Right renal cortex interstitium (tissue), 3 donors: ENCODE measurements around the gene DLGAP3. TPM values are rescaled to one million over a fixed set of nuclear protein-coding genes. Genes with fewer than 3 reads are reported as not detected.

Source experiments
- DNase-seq, 3 donors: peaks; one replicate each; pipeline ENCODE4 v3.0.0-alpha.2; 2013; ENCODE audit warnings: low read depth in 3 of 3, low spot score in 2 of 3
- polyA plus RNA-seq, 3 donors: library from polyadenylated mRNA; unstranded; fragments of 120-200 nt; gene quantifications; one replicate each; pipeline ENCODE4 v1.2.1, GENCODE V29; 2013; ENCODE audit not compliant: insufficient read length in 3 of 3

DLGAP3 gene
- polyA plus RNA-seq, 3 donors, result 1.4 to 2.0 (median 1.6) TPM

DNA sequence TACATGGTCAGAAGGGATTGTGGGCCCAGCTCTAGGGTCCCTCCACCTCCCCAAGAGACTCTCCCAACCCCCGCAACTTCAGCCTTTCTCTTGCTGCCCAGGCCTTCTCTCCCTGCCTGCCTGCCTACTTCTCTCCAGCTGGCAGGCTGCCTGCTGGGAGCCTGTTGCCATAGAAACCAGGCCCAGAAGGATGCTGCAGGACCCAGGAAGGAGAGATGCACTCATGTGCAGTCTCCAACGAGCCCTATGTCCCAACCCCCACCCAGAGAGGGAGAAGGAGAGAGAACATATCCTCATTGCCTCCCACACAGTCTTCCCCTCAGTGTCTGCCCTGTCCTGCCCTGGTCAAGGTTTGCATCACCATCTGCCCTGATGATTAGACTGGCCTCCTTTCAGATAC, 59.1 kb downstream of the DLGAP3 start:
- DNase-seq, result no peak

DNA sequence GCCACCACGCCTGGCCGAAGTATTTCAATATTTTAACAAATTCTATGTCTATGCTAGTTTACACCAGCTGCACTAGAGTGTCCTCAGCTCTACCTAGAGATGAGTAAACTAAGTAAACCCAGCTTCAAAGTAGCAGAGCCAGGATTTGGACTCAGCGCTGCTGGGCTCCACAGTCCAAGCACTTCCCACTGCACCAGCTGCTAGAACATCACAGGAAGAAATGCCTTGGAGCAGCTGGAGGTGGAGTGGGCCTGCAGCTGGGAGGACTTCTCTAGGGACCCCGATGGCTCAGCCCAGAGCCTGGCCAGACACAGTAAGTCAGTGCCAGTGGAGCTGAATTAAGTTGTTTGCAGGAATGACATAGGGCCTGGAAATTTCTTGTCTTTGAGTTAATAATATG, 59.7 kb downstream of the DLGAP3 start:
- no peak for DNase-seq

DNA sequence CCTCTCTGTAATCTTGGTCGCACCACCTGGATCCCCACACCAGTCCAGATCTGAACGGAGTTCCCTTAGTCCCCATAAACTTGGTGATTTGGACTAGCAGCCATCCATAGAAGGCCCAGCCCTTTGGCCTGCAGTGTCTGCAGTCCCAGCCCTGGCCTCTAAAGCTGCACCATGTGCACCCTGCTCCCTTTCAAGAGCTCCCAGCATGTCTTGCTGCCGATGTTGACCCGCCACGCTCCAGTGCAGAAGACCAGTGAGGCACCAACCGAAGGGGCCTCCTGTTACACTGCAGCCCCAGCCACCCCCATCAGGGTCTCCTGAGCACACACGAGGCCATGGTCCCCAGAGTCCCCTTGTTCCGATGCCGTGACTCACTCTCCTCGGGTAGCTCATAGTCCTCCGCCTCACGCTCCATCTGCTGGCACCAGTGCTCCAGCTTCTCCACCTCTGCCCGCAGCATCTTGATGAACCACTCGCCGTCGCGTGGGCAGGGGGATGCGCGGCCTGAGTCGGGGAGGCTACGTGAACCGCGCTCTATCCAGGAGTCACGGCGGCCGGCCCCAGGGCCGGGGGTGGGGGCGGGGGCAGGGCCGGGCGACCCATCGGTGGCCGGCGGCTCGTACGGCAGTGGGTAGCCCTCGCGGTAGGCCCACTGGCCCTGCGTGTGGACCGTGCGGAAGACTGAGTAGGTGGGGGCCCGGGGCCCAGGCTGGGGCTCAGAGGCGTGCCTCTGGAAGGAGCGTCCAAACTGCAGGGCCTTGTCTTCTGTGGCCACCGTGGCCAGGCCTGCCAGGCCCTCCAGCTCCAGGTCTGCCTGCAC, 61.0 kb downstream of the DLGAP3 start:
- DNase-seq, result no peak

DNA sequence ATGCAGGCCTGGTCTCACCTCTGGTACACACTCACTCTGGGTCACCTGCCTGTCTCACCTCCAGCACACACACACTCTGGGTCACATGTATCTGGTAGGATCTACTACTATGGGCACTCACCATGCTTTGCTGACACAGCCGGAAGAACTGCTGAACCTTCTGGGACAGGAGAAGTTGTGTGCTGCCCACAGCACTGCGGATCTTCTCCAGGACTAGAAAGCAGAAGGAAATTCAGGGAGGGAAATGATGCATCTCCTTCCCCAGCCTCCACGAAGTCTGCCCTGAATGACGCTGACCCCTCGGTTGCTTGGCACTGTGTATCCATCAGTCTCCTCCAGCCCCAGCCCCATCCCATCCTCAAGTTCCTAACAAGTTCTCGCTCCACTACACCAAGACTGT, 62.0 kb downstream of the DLGAP3 start:
- DNase-seq, result no peak

DNA sequence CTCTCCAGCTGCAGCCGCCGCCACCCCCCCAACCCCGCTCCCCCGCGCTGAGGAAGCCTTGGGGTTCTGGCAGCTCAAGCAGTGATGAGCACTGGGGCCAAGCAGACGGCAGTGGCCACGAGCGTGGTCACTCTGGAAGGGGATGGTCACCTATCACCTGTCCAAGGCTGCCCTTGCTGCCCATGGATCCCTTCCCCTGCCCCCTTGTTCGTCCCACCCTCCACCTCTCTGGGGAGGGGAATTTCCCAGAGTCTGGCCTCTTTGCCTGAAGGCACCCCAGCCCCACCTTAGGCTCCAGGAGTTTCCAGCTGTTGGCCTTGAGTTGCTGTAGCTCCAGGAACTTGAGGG, 62.7 kb downstream of the DLGAP3 start:
- DNase-seq, result no peak

GRCh38 chr1:34865981-34866761, 63.3 kb downstream of the DLGAP3 start:
- no peak for DNase-seq

GRCh38 chr1:34865573-34865972, 63.9 kb downstream of the DLGAP3 start:
- no peak for DNase-seq

- no peak for DNase-seq
Measured at GRCh38 chr1:34864759-34865158, 64.7 kb downstream of the DLGAP3 start.

DNA sequence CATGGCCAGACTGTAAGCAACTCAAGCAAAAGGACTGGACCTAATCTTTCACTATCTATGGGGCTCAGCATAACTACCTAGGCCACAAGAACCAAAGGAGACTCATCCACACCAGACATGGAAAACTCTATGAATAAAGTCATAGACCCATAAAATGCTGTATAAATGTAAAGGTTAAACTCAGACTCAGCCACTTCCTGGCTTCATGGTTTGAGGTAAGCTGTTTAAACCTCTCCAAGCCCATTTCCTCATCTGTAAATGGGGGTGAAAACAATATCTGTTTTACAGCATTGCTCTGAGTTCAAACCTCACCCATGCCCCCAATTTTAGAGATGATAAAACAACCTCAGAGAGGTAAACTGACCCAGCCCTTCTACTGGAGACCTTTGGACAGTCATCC, 65.9 kb downstream of the DLGAP3 start:
- DNase-seq, result no peak

GRCh38 chr1:34859446-34860200, 69.8 kb downstream of the DLGAP3 start, which contains the start of gene SMIM12:
TSS of gene SMIM12 (minus strand) at chr1:34859749. CDS start at chr1:34855977, 3,772 bp downstream.
- peak; percentile 57 to 76 (median 76) for DNase-seq

- no peak for DNase-seq
Measured at GRCh38 chr1:34858901-34859445, 70.5 kb downstream of the DLGAP3 start.

DNA sequence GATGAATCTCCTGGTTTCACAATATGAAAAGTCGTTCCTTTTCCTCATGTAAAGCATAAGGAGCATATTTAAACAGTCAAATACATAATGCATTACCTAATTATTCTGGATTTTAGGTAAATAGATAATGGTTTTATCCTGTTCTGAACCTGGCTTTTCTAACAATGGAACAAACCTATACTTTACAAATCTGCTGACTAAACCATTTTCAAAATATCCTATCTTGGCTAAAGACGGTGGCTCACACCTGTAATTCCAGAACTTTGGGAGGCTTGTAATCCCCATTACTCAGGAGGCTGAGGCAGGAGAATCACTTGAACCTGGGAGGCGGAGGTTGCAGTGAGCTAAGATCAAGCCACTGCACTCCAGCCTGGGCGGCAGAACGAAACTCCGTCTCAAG, 72.8 kb downstream of the DLGAP3 start:
- no peak for DNase-seq

- DNase-seq, result peak; percentile 69 to 88 (median 83)
Measured at GRCh38 chr1:34852677-34853217, 76.7 kb downstream of the DLGAP3 start.

DNA sequence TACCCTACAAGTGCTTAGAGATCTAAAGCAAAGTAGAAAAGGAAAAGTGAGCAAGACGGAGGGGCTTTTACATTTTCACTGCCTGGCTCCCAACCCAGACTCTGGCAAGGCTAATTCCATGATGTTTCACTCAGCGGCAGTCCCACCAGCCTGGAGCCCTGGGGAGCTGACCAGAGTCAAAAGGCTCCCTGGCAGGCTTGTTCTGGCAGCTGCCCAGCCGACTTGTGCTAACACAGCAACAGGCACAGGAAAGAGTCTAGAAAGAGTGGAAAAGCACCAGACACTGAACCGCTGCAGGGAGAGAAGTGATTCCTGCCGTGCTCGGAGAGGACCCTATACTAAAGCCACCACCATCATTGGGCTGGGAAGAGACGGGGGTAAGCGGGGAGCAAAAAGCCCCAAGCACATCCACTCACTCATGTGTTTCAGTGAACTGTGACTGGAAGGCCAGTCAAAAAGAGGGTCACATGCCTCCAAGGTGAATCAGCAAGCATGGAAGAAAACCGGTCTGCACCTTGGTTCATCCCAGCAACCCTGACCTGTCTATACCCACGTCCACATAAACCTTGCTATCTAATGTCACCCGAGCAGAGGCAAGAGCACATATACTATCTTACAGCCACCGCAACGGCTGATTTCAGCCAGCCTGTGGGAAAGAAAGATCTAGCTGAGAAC, 77.9 kb downstream of the DLGAP3 start:
- DNase-seq, result no peak

- DNase-seq, result no peak
Measured at GRCh38 chr1:34850382-34850781, 79.1 kb downstream of the DLGAP3 start.

- DNase-seq, result no peak
Measured at GRCh38 chr1:34847094-34847493, 82.4 kb downstream of the DLGAP3 start.

- no peak for DNase-seq
Measured at GRCh38 chr1:34846265-34846664, 83.2 kb downstream of the DLGAP3 start.

DNA sequence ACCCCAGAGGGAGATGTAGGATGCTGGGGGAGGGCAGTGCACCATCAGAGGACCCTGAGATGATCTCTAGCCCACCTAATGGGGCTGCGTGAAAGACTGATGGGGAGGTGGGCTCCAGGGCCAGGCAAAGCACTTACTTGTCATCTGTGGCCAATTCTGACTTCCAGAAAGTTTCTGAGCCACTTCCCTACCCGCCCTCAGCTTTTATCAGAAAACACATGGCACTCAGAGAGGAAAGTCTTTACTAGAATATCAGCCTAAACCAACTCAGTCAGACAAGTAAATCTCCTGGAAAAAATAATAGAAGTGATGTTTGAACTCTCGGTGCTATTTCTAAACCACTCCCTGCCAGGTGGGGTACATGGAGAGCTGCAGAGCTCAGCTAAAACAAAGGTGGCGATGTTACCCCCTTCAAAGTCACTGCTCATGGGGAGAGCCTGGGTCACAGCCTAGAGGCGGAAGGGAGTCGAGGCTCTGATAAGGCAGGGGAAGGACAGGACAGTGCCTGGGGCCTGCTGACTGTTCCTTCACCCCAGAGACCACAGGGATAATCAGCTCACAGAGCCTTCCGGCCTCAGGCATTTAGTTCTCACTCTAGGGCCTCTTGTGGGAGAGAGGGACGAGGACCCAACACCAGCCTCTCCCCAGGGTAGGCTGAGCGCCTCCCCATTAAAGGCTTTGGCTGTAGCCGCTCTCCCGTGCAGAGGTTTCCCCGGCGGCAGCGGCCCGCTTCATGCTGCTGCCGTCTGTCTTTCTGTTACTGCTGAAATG, 84.1 kb downstream of the DLGAP3 start:
- no peak for DNase-seq

DNA sequence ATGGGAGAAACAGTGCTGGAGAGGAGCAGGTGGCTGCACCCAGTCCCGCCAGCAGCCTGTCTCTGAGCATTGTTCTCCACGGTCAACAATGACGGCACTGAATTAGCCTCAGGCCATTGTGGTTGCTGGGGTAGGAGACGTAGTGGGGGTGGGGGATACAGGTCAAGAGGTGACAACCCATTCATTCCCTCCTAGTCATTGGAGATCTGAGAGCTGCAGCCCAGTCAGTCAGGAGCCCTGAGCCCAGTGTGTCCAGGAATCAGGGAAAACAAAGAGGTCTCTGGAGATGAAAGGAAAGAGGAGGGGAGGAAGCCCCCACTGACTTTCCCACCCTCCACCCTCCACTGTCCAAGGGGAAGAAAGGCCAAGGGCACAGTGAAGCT, 85.2 kb downstream of the DLGAP3 start:
- no peak for DNase-seq
